Caco-2 (cell line): ENCODE measurements around the gene BARHL1. TPM values are rescaled to one million over a fixed set of nuclear protein-coding genes. Genes with fewer than 3 reads are reported as not detected.

Experiments
- BruUV-seq: library from RNA; stranded (reverse); fragments of 400-500 nt; replicated peaks from 2 replicates; lab custom pipeline; 2021; lab: Mats Ljungman, UMichigan
- CTCF ChIA-PET: fragments of 300-600 bp; sonication (Branson Sonifier 250); formaldehyde crosslinking; loops from one replicate; lab custom pipeline; 2022; ENCODE audit warnings: antibody characterized with exemption; lab: Charles Lee
- POLR2A ChIA-PET: fragments of 300-600 bp; sonication (Branson Sonifier 250); formaldehyde crosslinking; loops from one replicate; lab custom pipeline; 2022; ENCODE audit warnings: antibody characterized with exemption; lab: Charles Lee
- DNase-seq, 2 experiments: peaks; one replicate each; pipeline versions ENCODE4 v3.0.0 to v3.0.0-alpha.2; 2020 to 2022
- H3K27me3 ChIP-seq: replicated peaks from 2 replicates; pipeline ENCODE4 v1.6.0; 2011; ENCODE audit warnings: low read length; ENCODE audit not compliant: control insufficient read depth, insufficient read depth
- H3K36me3 ChIP-seq: 2 replicates; pipeline ENCODE4 v1.5.1; 2011; ENCODE audit warnings: low read length; ENCODE audit not compliant: control insufficient read depth, insufficient read depth
- H3K4me1 ChIP-seq: fragments of 250-450 bp; sonication (Bioruptor Pico); 2 replicates; pipeline ENCODE4 v1.5.1; 2020; ENCODE audit warnings: mild to moderate bottlenecking
- H3K4me3 ChIP-seq: 2 replicates; pipeline ENCODE4 v1.5.1; 2011; ENCODE audit warnings: low read depth, mild to moderate bottlenecking, control low read depth, low read length
- H3K9me3 ChIP-seq: fragments of 250-450 bp; sonication (Bioruptor Pico); 2 replicates; pipeline ENCODE4 v1.5.1; 2020; ENCODE audit warnings: mild to moderate bottlenecking, moderate library complexity
- H3K27ac Mint-ChIP-seq: one replicate; pipeline ENCODE4 v1.8.0; 2022; ENCODE audit warnings: mixed read lengths; ENCODE audit not compliant: unreplicated experiment
- H3K27me3 Mint-ChIP-seq: one replicate; pipeline ENCODE4 v1.8.0; 2022; ENCODE audit warnings: mixed read lengths; ENCODE audit not compliant: insufficient read depth, unreplicated experiment
- H3K36me3 Mint-ChIP-seq: one replicate; pipeline ENCODE4 v1.8.0; 2022; ENCODE audit warnings: mild to moderate bottlenecking, mixed read lengths; ENCODE audit not compliant: insufficient read depth, unreplicated experiment
- H3K4me1 Mint-ChIP-seq: one replicate; pipeline ENCODE4 v1.8.0; 2022; ENCODE audit warnings: low read depth, mixed read lengths; ENCODE audit not compliant: unreplicated experiment
- H3K4me3 Mint-ChIP-seq: one replicate; pipeline ENCODE4 v1.8.0; 2022; ENCODE audit warnings: mild to moderate bottlenecking, moderate library complexity, mixed read lengths; ENCODE audit not compliant: unreplicated experiment
- H3K9me3 Mint-ChIP-seq: one replicate; pipeline ENCODE4 v1.8.0; 2022; ENCODE audit warnings: mixed read lengths; ENCODE audit not compliant: unreplicated experiment
- CTCF ChIP-seq, 2 experiments: fragments of 200-600 bp in 1 of 2; IDR thresholded peaks; 1 replicate in 1 of 2; 2 replicates in 1 of 2; pipeline versions ENCODE4 v1.5.1 to v1.8.0; 2011 to 2022; ENCODE audit warnings: antibody characterized with exemption in 1 of 2, control low read depth in 1 of 2, inconsistent platforms in 1 of 2, low read depth in 1 of 2, low read length in 1 of 2, mild to moderate bottlenecking in 1 of 2, moderate library complexity in 1 of 2; ENCODE audit not compliant: insufficient read depth in 1 of 2, severe bottlenecking in 1 of 2, unreplicated experiment in 1 of 2
- intact Hi-C: fragments of 100-400 bp; cut with micrococcal nuclease; formaldehyde crosslinking; loops from one replicate; pipeline ENCODE4 v1.10.0; 2022; ENCODE audit not compliant: unreplicated experiment
- total RNA-seq: library from RNA; stranded (reverse); gene quantifications from 2 replicates; pipeline ENCODE4 v1.2.3, GENCODE V29; 2022

Gene BARHL1
- total RNA-seq, 1 experiment from 2014 or later: not detected

- H3K4me1 Mint-ChIP-seq: no peaks in the 10 kb centered on the region
- H3K36me3 Mint-ChIP-seq: peaks cover 55% of the 10 kb centered on the region
- Histone ChIP-seq H3K4me1 (no peaks in the 10 kb centered on the region), H3K27me3 (no peaks in the 10 kb centered on the region), H3K4me3 (no peak overlapping the region), H3K9me3 (no peaks in the 10 kb centered on the region), H3K36me3 (peaks cover 2% of the 10 kb centered on the region)
- no TSS peak for BruUV-seq
- no peak for TF ChIP-seq CTCF (IDR thresholded peaks at IDR 0.05; ENCODE audit: insufficient read depth in 1 of 2, low read depth in 1 of 2, low read length in 1 of 2, severe bottlenecking in 1 of 2, unreplicated experiment in 1 of 2)
- H3K27me3 Mint-ChIP-seq: no peaks in the 10 kb centered on the region
- intact Hi-C loops: no loop called here
- no peak for DNase-seq
- ChIA-PET POLR2A (no interaction called here), CTCF (no interaction called here)
- no peak overlapping the region for H3K27ac Mint-ChIP-seq
- no peak overlapping the region for H3K4me3 Mint-ChIP-seq
- H3K9me3 Mint-ChIP-seq: no peaks in the 10 kb centered on the region
Measured at GRCh38 chr9:132638240-132638639, 55.8 kb downstream of the BARHL1 start.

GRCh38 chr9:132639322-132639721 is 56.9 kb downstream of the BARHL1 start:
- BruUV-seq: no TSS peak
- ChIA-PET CTCF (no interaction called here), POLR2A (no interaction called here)
- Mint-ChIP-seq H3K4me3 (no peak overlapping the region), H3K27ac (no peak overlapping the region), H3K36me3 (peaks cover 63% of the 10 kb centered on the region), H3K9me3 (no peaks in the 10 kb centered on the region), H3K27me3 (no peaks in the 10 kb centered on the region), H3K4me1 (no peaks in the 10 kb centered on the region)
- TF ChIP-seq CTCF (IDR thresholded peaks at IDR 0.05; ENCODE audit: insufficient read depth in 1 of 2, low read depth in 1 of 2, low read length in 1 of 2, severe bottlenecking in 1 of 2, unreplicated experiment in 1 of 2): no peak
- no peaks in the 10 kb centered on the region for H3K4me1 ChIP-seq
- H3K27me3 ChIP-seq: no peaks in the 10 kb centered on the region
- intact Hi-C loops: no loop called here
- H3K4me3 ChIP-seq: no peak overlapping the region
- no peaks in the 10 kb centered on the region for H3K9me3 ChIP-seq
- DNase-seq: no peak
- peaks cover 2% of the 10 kb centered on the region for H3K36me3 ChIP-seq

Other genes starting within 250 kb of the BARHL1 start
- 31.1 and 32.1 TPM in 2 replicates for gene SETX, start 227.6 kb upstream of the BARHL1 start, total RNA-seq
- 11.4 and 12.9 TPM in 2 replicates for gene TTF1, start 175.8 kb upstream of the BARHL1 start, total RNA-seq
- not detected in 2 replicates for gene CFAP77, start 172.4 kb upstream of the BARHL1 start, total RNA-seq
- gene DDX31, start 87.4 kb downstream of the BARHL1 start, total RNA-seq: 23.1 and 24.3 TPM in 2 replicates
- 23.6 and 24.1 TPM in 2 replicates for gene GTF3C4, start 87.9 kb downstream of the BARHL1 start, total RNA-seq